Gastroesophageal sphincter (tissue), 3 donors: ENCODE results near the gene ANXA4.

Experiments used
- CTCF ChIP-seq, 4 experiments: fragments of 200-600 bp in 2 of 4; fragments of 450-650 bp in 2 of 4; sonication (generic) in 1 of 4; IDR thresholded peaks; one replicate each; pipeline ENCODE4 v1.5.1; 2017 to 2019; ENCODE audit warnings: antibody characterized with exemption in 4 of 4, mild to moderate bottlenecking in 2 of 4, moderate library complexity in 2 of 4
- EP300 ChIP-seq: sonication (generic); formaldehyde crosslinking; IDR thresholded peaks from one replicate; pipeline ENCODE4 v1.6.1; 2017; ENCODE audit warnings: antibody characterized with exemption, mild to moderate bottlenecking
- POLR2A ChIP-seq, 2 donors: fragments of 450-650 bp; IDR thresholded peaks; one replicate each; pipeline ENCODE4 v1.6.1; 2017; ENCODE audit warnings: antibody characterized with exemption in 2 of 2, mild to moderate bottlenecking in 2 of 2, moderate library complexity in 1 of 2
- POLR2AphosphoS5 ChIP-seq: sonication (generic); formaldehyde crosslinking; IDR thresholded peaks from one replicate; pipeline ENCODE4 v1.6.1; 2017; ENCODE audit warnings: antibody characterized with exemption

- TF ChIP-seq CTCF (IDR thresholded peaks at IDR 0.05) (no peak), POLR2AphosphoS5 (no peak), POLR2A (IDR thresholded peaks at IDR 0.05) (no peak), EP300 (no peak)
Observed at GRCh38 chr2:69734854-69735544, 6.9 kb upstream of the ANXA4 start.
